NCI-H2171 treated with DMSO at 0.1 percent for 48 hours (cell line): Measurements from ENCODE around the gene KATNBL1.

ENCODE experiments used
- DNase-seq: peaks from one replicate; lab custom pipeline; 2025; lab: John Stamatoyannopoulos, UW

The KATNBL1 gene, protein sequence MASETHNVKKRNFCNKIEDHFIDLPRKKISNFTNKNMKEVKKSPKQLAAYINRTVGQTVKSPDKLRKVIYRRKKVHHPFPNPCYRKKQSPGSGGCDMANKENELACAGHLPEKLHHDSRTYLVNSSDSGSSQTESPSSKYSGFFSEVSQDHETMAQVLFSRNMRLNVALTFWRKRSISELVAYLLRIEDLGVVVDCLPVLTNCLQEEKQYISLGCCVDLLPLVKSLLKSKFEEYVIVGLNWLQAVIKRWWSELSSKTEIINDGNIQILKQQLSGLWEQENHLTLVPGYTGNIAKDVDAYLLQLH

GRCh38 chr15:34209421-34210282 is at the start of gene KATNBL1:
Gene KATNBL1, minus strand, starts transcription at chr15:34210096. Its CDS starts 46,420 bp downstream, at chr15:34163676.
- peak; percentile 87 for DNase-seq

GRCh38 chr15:34259566-34259965 is 49.7 kb upstream of the KATNBL1 start:
- DNase-seq: no peak

DNA sequence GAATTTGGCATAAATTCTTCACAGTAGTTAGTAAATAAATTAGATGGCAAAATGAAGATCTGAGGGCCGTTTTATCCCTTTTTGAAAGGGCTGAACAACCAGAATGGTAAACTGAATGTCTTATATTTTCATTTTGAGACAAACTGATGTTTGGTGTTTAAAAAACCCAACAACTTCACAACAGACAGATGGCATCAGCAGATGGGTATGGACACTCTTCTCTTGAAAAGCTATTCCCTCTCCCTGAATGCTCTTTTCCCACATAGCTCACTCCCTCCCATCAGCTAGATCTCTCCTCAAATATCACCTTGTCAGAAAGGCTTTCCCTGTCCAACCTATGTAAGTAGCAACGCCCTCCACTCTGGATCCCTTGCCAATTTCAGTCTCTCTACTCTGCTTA is 48.3 kb upstream of the KATNBL1 start:
- peak; percentile 90 for DNase-seq

DNA sequence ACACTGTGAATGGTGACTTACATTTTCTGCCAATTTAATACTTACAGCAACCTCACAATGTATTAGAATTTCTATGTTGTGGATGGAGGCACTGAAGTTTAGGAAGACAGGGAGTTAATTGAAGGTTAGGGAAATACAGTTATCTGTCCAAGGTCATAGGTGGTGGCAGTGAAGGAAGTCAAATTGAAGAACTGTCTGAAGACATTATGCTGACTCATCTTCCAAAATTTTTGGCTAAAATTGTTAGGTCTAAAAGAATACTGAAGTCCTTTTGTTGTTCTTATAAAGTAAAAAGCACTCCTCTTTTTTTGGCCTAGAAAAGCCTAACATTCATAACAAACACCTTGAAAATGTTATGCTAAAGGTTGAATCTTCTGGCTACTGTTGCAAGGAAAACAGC is 42.6 kb upstream of the KATNBL1 start:
- DNase-seq: no peak

DNA sequence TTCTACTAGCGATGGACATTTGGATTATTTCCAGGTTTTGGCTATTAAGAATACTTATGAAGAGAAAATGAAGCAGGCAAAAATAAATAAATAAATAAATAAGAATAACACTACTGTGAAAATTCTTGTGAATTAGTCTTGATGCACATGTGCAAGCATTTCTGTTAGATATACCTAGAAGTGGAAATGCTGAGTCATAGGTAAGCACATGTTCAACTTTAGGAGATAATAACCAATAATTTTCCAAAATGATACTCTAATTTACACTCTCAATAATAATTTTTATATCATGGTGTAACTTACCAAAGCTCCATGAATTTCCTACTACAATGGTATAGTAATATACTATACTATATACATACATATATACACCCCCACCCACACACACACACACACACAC is 38.3 kb upstream of the KATNBL1 start:
- no peak for DNase-seq

DNA sequence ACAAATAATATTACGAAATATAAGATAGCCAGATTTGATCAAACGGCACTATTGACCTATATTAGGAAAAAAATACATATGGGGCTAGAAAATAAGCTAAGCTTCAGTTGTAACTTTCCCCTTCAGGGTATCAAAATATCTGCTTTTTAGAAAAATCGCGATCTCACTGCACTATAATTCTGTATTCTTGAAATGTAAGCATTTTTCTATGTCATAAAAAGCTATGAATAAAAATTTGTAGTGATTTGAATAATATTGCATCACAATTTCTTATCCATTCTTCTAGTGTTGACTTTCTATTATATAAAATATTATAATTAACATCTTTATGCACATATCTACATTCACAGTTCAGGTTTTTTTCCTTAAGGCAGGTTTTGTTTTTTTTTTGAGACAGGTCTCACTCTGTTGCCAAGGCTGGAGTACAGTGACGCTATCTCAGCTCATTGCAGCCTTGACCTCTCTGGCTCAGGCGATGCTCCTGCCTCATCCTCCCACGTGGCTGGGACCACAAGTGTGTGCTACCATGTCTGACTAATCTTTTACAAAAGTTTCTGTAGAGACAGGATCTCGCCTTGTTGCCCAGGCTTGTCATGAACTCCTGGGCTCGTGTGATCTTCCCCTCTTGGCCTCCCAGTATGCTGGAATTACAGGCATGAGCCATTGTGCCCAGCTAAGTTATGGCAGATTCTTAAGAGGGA is 36.5 kb upstream of the KATNBL1 start:
- no peak for DNase-seq

GRCh38 chr15:34243226-34243625 is 33.3 kb upstream of the KATNBL1 start:
- no peak for DNase-seq

DNA sequence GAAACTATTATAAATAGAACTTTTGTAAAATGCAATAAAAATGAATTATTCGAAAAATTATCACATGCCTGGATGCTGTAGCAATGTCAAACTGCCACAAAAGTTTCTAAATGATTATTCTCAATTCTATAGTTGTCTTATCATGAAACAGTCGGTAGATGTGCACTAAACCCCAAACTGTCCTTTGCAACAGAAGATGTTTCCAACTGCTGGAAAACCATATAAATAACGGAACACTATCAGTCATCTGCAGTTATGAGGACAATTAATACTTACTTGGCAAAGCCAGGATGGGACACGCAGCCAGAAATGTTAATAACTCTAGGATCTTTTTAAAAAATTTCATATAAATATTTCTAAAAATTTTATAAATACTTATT is 32.4 kb upstream of the KATNBL1 start:
- DNase-seq: no peak

- DNase-seq: peak; percentile 6
These were observed 31.8 kb upstream of the KATNBL1 start for GRCh38 chr15:34241376-34242330.

DNA sequence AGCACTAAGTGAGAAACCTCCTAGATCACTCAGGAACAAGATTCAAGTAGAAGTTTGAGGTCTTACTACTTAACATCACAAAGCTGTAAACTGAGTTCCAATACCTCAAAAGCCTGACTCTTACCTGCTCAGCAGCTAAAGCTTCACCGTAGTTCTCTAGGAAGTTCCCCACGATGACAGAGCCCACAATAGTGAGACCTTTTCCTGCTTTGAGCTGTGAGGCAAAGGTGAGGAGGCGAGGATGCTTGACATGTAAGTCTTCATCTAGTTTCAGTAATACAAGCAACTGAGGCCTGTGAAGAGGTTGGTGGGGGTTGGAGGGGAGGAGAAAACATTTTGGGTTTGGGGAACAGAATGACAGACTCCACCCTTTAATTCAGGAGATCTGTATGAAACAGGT is 30.6 kb upstream of the KATNBL1 start:
- no peak for DNase-seq

GRCh38 chr15:34239151-34239808 is 29.4 kb upstream of the KATNBL1 start:
- no peak for DNase-seq

DNA sequence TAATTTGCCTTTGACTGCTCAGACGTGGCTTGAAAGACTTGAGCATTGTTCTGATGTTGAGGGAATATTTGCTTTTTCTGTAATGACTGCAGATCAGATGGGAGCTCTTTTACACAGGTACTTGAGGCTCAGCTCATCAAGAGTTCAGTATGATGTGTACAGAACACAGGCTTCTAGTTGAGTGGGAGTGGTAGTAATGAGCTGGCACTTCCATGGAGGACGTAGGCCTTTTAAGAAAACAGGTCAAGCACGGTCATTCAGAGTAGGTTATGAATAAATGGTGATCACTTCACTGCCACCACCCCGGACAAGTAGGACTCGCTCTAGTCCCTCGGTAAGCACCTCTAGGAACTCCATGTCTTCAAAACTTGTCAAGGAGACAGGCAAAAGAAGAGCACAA is 23.7 kb upstream of the KATNBL1 start:
- DNase-seq: no peak

DNA sequence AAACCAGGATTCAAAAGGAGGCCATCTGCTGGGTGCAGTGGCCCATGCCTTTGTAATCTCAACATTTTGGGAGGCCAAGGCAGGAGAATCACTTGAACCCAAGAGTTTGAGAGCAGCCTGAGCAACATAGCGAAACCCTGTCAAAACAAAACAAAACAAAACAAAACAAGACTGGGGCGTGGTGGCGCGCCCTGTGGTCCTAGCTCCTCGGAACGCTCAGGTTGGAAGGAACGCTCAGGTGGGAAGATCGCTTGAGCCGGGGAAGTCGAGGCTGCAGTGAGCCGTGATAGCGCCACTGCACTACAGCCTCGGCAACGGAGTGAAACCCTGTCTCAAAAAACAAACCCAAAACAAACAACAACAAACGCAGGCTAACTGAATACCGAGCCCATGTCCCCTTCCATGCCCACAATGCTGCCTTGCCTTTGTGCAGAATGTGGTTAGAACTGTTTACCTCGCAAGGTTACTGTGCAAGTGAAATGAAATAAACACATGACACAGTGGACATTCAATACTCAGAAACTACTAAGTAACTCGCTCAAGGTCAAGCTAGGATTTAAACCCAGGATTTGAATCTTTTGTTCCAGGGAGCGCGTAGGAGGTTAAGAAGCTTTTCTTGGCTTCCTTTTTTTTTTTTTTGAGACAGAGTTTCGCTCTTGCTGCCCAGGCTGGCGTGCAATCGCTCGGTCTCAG is 14.2 kb upstream of the KATNBL1 start:
- no peak for DNase-seq

- DNase-seq: no peak
These were observed 7.8 kb upstream of the KATNBL1 start for GRCh38 chr15:34217587-34218225.

DNA sequence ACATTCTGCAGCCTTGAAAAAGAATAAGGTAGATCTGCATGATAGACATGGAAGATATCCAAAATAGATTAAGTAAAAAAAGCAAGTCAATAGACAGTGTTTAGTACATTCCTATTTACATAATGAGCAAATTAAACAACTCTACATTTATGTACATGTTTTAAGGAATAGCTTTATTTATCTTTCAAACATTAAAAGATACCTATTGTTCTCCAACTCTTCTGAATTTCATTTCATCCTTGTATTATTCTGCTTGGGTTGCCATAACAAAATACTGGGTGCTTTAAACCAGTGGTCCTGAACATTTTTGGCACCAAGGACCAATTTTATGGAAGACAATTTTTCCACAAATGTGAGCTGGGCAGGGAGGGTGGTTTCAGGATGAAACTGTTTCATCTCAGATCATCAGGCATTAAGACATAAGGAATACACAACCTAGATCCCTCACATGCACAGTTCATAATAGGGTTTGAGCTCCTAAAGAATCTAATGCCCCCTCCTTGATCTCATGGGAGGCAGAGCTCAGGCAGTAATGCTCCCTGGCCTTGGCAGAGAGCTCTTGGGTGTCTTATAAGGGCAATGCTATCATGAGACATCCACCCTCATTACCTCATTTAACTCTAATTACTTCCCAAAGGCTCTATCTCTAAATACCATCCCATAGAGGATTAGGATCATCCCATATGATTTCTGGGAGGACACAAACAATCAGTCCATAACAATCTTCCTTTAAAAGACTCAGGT is 6.8 kb upstream of the KATNBL1 start:
- DNase-seq: no peak

DNA sequence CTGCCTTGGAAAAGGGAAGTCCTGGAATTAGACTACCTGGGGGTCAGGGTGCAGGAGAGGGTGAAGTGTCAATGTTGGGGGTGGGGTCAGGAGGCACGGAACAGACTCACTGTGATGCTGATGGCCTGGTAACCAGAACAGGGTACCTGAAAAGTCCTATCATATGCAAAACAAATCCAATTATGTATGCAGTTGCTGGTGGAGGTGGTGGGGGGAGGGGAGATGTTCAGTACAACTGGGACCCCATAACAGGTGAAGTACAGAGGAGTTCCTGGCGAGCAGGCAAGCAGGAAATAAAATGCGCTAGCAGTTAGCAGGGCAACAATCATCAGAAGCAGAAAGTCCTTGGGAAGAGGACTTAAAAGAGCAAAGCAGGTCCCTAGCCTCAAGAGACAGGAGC is 4.2 kb upstream of the KATNBL1 start:
- DNase-seq: no peak

DNA sequence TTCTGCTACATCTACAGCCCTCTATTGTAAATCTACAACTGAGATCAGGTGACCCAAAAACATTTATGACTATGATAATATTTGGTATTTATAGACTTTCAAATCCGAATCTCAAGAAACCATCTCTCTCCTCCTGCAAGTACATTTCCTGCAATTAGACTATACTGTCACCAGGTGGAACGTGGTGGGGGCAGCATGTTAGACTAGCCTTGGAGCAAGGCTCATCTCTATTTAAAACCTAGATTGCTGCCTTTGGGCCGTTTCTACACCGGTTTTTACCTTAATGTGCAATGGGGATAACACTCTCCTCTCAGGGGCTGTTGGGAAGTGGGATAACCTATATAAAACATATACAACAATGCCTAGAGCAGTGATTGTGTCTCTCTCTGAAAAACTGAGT is 3.8 kb upstream of the KATNBL1 start:
- no peak for DNase-seq

DNA sequence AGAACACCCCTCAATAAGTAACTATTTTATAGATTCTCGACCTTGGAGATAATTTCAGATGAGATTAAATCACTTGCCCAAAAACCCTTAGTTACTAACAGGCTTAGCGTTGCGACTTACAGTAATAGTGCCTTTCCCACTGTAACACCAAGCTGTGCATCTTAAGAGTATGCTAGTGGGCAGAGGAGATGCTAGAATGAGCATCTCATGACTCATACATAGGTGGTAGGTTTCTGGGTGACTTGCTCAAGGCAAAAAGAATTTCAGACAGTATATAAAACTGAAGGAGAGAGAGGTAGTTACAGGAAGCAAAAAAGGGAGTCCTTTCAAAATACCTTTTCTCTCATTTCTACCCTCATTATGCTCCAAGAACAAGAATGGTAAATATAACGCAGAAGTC is 3.9 kb downstream of the KATNBL1 start:
- no peak for DNase-seq

- no peak for DNase-seq
These were observed 6.0 kb downstream of the KATNBL1 start for GRCh38 chr15:34203936-34204335.
